Suppressor macrophage treated with lipopolysaccharide for 1 hour (primary cell): Measurements from ENCODE around the gene LBH.

Experiments
- DNase-seq, 3 donors: peaks; one replicate each; pipeline ENCODE4 v3.0.0-alpha.2; 2020 to 2022

The LBH gene

DNA sequence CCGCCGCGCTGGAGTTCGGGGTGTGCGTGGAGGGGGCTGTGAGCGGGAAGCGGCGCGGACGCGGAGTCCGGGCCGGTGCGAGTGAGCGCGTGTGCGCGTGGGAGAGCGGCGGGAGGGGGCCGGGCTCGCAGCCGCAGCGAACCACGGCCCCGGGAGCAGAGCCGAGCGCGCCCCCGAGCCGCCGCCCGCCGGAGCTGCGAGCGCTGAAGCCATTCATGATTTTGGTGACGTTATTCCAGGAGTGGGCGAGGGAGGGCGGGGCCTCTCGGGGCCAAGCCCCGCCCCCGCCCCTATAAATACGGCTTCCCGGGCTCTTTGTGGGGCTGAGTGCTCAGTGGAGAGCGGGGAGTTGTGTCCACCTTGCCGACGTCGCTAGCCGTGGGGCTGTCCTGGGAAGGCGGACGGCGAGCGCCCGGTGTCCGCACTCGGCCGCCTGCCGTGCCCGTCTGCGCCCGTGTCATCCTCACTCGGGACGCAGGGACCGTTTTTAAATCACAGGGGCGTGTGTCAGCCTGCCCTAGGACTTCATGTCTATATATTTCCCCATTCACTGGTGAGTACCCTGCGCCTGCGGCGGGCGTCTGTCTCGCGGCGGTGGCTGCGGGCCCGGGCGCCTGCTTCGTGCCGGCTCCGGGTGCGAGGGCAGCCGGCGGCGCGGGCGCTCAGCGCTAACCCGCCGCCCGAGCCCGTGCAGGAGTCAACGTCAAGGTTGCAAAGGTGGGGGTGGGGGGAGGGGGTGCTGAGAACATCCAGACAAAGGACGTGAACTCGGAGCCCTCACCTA, at the start of gene LBH:
Gene LBH (plus strand): TSS at position 323 of the 784 bp plus-strand sequence. CDS start 205 bp downstream, at position 528.
- DNase-seq, result peak; percentile 82 to 93 (median 92)

DNA sequence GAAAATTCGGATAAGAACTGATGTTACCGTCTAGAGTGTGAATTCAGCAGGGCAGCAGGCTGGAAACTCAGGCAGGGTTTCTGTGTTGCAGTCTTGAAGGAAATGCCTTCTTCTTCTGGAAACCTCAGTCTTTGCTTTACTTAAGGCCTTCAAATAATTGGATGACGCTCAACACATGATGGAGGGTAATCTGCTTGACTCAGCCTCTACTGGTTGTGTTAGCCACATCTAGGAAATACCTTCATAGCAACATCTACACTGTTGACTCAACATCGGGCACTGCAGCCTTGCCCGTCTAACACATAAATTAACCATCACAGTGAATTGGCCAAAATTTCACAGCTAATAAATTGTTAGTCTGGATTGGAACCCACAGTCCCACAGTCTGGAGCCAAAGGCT, 47.3 kb upstream of the LBH start:
- DNase-seq, result no peak

DNA sequence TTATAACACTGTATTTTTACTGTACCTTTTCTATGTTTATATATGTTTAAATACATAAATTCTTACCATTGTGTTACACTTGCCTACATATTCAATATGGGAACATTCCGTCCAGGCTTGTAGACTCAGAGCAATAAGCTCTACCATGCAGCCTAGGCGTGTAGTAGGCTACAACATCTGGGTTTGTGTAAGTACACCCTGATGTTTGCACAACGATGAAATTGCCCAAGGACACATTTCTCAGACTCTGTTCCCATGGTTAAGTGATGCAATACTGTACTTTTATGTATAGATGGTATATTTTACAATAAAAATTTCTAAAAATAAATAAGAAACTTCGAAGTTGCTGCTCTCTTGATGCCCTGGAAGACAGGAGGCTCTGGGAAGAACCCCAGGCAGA, 46.2 kb upstream of the LBH start:
- peak; percentile 63 to 80 (median 78) for DNase-seq

DNA sequence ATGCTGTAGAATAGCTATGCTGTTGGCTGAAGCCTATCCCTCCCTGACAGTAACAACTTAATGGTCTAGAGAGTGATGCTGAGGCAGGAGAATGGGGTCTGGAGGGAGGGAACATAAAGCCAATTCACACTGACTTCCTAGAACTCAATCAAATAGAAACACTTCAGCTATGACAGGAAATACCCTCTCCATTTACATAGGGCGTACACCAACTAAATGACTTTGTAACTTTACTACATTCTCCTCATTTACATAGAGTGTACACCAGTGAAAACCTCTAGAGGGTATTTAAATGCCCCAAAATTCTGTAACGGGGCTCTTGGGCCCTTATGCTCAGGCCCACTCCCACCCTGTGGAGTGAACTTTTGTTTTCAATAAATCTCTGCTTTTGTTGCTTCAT, 43.0 kb upstream of the LBH start:
- DNase-seq, result no peak

DNA sequence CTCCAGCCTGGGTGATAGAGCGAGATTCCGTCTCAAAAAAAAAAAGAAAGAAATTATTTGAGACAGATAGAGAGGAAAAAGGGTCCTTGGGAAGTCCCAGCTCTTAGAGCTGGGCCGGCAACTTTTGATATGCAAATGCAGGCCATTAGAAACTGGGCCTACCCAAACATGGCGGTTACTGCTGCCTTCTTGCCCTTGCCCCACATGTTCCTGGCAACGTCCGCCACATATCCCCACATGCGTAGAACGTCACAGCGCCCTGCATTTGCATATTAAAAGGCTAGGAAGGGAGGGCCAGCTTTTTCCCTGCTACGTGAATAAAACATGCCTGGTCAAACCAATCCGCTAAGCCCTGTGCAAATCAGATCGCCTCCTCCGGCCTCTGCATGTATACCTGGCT, 40.7 kb upstream of the LBH start:
- DNase-seq, result no peak

DNA sequence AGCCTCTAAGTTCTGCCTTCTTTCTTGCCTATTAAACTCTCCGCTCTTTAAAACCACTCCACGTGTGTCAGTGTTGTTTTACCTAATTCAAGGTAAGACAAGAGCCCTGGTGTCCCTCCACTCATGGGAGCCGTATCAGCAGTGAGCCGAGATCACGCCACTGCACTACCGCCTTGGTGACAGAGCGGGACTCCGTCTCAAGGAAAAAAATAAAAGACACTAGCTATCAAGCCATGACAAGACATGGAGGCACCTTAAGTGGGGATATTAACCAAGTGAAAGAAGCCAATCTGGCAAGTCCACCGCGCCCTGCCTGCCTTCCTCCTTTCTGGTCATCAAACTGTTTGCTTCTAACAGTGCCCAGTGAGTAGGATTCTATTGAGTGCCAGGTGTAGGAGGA, 40.2 kb upstream of the LBH start:
- no peak for DNase-seq

DNA sequence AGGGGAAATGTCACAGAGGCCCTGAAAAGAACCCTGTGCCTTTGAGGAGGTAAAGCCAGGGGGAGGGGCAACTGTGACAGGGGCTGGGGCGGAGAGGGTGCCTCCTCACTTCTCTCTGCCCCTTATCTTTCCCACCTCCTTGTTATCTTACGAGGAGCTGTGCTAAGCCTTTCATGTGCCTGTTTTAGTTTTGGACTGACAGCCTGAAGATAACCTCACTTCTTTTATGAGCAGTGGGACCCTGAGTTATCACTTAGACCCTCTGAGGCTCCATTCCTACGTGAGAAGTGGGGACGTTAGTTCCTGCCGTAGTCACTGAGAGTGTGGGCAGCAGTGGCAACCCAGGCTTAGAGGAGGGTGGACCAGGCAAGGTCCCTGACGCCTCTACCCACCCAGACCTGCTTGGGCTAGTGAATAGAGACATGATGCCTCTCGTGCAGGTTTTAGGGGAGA, 39.5 kb upstream of the LBH start:
- DNase-seq, result no peak

DNA sequence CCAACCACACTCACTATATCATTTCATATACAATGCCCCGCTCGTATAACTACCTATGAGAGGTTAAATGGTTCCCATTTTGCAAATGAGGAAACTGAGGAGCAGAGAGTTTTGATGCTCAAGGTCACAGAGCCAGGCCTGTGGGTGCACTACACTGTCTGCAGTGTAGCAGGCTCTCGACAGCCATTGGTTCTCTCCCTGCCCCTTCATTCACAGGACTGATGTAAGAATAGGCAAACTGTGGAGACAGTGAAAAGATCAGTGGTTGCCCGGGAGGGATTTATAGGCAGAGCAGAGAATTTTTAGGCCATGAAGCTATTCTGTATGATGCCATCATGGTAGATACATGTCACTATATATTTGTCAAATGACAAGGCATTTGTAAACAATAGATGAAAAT, 39.0 kb upstream of the LBH start:
- no peak for DNase-seq

DNA sequence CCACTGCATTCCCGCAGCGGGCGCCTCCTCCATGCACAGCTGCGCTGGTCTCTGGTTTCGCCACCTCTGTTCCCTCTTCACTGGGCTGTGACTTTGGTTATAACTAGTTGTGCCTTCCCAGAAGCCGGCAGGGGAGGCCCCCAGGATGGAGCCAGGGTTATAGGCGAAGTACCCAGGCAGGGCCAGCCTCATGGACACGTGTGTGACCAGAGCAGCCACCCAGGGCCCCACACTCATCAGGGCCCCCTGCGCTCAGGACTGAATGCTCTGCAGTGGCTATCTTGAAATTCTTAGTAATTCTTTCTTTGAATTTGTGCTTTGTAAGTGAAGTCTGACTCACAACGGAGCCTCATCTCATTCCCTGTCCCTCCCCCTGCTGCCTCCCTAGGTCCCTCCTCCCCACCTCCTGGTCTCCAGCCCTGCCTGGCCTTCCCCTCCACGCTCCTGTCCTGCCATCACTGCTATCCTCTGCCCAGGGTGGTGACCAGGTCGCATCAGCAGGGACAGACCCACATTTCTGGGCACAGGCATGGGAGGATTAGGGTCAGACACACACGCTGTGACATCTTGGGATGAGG, 38.1 kb upstream of the LBH start:
- no peak for DNase-seq

DNA sequence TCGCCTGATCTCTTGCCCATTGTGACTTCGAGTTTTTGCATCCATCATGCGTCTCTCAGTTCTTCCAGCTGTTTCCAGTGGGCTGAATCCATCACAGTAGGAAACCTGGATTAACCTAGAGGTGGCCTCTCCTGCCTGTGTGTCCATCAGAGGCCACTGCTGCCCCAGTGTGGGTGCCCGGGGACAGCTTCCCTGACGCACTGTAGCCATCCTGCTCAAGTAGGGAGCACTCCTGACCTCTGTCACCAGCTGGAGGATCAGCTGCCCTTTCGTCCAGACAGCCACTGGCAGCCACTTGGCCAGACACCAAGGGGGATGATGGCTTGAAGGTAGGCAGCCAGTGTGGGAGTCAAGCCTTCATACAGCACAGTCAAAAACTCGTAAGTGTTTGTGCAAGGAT, 36.9 kb upstream of the LBH start:
- no peak for DNase-seq

DNA sequence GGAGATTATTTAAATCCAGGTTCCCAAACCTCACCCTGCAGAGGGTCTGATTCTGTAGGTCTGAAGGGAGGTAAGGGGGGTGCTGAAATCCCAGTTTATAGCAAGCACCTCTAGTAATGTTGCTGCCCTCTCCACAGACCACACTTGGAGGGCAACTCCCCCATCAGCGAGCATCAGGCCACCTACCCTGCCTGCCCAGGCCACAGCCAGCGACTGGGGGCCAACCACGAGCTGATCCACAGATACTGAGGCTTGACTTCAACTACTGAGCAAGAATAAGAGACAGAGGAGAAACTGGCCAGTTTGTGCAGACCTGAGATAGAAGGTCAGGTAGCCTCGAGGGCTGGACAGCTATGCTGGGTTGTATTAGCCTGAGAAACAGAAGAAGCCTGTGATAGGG, 36.3 kb upstream of the LBH start:
- DNase-seq, result no peak

DNA sequence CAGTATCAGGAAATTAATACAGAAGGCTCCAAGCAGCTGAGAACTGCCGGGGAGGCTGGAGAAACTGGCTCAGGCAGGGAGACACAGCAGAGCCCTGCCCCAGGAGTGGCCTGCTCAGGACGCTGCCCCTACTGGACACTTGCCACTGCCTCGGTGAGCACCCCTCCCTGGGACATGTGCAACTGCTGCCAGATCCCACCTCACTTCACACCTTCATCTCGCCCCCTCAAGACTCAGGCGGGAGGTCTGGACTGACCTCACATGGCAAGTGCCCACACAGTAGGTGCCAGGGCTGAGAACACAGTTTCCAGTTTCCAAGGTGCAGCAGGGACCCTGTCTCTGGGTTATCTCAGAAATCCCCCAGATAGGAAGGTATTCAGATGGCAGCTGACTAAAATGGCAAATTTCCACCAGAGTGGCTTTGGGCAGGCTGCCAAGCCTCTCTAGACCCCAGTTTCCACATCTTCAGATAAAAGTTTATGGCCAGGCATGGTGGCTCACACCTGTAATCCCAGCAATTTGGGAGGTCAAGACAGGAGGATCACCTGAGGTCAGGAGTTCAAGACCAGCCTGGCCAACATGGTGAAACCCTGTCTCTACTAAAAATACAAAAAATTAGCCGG, 33.7 kb upstream of the LBH start:
- no peak for DNase-seq

DNA sequence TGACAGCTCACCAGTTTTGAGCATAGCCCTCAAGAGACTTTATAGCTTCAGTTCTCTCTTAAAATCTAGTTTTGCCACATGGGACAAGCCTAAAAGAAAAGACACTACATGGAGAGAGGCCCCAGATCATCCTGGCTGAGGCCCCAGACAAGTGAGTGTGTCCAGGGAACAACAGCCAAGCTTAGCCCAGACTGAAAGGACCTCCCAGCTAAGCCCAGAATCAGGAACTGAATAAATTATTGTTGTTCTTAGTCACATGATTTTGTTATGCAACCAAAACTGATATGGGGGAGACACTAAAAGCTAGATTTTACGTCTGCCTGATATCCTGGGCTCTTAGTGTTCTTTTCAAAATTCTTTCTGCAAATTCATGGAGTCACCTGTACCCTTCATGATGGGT, 29.3 kb upstream of the LBH start:
- peak; percentile 17 to 44 (median 33) for DNase-seq

DNA sequence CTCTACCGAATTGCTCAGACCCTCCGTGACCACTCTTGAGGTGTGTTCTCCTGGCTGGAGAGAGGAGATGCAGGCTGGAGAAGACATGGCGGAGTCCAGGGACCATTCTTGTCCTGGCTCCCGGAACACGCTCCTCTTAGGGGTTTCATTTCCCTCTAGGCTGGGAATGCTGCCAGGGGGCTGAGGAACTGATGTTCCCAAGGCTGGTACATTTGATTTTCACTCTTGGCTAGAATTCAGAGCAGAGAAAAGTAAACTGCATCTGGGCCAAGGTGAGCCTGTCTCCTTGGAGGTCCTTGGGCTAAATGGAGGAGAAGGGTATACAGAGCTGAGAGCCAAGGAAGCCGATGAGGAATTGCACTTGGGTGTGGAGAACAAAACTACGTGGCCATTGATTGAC, 28.2 kb upstream of the LBH start:
- peak in 1 of 3 donors; percentile 15 for DNase-seq

DNA sequence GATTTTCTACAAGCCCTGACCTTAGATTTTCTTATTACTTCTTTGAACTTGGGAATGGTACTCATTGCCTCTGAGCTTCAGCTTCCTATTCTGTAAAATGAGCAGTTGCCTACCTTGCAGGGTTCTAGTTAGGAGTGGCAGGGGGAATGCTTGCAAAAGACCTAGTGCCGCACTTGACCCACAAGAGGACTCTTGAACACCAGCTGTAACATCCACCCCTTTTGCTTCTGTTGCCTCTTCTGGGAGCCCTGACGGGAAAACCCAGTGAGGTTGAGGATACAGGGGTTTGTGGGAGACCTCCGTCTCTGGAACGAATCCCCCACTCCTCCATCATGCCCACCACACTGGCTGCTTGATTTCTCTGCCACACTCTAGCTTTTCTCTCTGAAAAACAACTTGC, 27.1 kb upstream of the LBH start:
- no peak for DNase-seq

DNA sequence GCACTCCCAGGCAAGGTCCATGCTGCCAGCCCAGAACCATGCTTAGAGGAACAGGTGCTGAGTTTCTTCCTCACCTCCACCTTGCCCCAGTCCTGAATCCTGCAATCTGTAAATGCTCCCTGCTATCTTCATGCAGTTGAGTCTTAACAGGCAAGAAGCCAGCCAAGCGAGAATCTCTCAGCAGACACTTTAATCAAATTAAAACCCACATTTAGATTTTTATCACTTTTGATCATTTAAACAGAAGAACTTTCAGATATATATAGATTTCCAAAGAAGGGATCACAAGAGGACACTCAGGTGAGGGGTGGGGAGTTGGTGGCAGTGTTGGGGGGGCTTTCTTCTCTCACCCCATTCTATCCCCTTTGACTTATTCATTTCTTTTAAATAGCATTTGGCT, 25.9 kb upstream of the LBH start:
- DNase-seq, result no peak

DNA sequence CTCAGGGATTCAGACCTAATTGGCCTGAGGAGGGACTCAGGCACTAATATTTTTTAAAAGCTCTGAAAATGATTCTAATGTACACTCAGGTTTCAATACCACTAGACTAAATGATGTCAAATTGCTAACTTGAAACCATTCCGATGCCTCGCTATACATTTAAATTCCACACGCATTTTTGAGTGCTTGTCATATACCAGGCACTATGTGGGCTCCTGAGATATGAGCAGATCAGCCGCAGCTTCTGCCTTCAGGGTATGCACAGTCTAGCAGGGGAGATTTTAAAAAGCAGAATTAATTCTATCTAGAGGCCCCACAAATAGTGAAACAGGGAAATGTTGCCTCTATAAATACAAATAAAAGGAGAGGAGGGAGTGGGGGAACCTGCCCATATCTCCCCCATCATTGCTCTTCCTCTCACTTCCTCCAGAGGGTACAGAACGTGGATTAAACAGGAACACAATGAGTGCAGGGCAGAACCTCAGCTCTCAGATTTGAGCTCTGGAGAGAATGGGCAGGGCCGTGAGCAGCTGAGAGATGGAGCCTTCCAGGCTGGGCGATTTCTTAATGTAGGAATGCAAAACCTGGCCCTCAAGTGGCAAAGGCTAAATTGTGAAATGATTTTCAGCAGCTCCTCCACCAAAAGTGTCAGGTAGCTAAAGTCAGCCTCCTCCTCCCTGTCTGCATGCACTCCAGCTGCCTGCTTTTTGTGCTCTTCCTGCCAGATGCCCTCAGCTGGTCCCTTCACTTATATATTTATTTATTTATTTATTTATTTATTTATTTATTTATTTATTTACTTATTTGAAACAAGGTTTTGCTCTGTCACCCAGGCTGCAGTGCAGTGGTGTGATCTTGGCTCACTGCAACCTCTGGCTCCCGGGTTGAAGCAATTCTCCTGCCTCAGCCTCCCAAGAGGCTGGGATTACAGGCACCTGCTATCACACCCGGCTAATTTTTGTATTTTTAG, 24.6 kb upstream of the LBH start:
- no peak for DNase-seq

DNA sequence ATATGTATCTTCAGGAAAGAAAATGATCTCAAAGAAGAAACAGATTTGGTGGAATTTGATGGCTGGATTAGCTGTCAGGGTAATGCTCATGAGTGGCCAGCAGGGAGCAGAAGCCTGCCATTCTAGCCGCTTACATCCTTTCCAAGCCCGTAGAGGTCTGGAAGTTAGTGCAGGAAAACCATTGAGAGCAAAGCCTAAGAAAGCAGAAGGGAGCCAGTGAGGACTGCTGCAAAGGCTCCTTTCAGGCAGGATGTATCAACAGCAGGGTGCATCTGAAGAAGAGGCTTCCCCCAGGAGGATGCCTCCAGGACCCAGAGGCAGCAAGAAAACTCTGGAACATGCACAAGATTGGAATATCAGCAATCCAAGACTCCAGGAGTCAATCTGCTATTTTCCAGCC, 22.9 kb upstream of the LBH start:
- DNase-seq, result peak; percentile 63 to 69 (median 68)

DNA sequence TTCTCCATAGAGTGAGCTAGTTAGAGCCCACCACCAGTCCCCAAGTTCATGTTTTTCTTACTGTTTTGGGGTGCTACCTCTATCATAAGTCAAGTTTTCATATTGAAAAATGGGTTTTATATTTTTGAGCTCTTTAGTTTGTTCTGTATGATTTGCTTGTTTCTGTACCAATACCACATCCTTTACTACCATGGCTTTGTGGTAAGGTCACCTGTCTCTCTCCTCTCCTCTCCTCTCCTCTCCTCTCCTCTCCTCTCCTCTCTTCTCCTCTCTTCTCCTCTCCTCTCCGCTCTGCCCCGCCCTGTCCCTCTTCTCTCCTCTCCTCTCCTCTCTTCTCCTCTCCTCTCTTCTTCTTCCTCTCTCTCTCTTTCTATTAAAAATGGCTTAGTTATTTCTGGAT, 22.1 kb upstream of the LBH start:
- DNase-seq, result no peak

DNA sequence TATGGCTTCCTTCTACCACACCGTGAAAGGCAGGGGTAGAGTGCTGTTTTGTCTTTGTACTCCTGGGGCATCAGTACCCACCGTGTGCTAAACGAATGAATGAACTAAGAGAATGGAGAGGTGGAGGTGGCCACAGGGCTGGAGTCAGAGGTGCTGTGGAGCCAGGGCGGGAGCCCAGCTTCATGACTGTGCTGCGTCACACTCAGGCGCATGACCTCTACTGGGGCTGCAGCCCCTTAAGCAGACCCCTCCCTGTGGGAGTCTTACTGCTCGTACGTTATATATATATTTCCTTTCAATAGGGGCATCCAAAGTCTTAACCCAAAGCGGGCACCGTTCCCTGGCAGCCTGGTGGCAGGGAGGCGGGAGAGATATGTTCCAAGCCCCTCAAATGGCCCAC, 18.0 kb upstream of the LBH start:
- no peak for DNase-seq

DNA sequence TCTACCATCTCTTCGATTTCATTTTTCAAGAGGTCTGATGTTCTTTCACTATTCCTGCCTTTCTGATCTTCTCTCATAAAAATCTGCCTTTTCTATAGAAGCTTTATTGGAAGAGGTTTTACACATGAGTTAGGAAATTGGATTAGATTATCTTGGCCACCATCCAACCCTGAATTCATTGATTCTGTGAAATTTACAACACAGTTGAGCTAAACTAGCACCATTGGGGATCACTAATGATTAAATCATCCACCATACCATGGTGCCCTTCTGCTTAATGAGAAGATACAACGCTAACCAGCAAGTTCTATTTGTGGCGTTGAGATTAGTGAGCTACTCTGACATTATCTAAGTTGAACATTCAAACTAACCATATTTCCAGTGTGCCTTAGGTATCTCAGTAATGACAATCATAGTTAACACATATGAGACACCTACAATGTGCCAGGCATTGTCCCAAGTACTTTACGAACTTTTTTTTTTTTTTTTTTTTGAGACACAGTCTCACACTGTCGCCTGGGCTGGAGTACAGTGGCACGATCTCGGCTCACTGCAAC, 17.3 kb upstream of the LBH start:
- no peak for DNase-seq

DNA sequence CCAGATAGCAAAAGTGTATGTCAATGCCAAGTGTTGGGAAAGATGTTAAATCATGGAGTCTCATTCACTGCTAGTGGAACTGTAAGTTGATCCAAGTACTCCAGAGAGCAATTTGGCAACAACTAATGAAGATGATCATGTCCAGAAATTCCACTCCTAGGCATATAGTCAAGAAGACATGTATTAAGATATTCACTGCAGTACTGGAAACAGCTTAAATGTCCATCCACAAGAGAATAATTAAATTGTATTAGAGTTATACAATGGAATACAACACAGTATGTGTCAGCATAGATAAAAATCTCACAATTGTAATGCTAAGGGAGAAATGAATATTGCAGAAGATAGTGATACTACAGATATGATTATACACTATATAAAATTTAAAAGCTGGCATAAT, 15.2 kb upstream of the LBH start:
- no peak for DNase-seq
